Endothelial cell of umbilical vein (primary cell): ENCODE results near the gene EOGT. TPM values are rescaled to one million over a fixed set of nuclear protein-coding genes. Genes with fewer than 3 reads are reported as not detected.

ENCODE experiments used
- BruUV-seq: library from RNA; stranded (reverse); fragments of 400-500 nt; replicated peaks from 2 replicates; lab custom pipeline; 2021; lab: Mats Ljungman, UMichigan
- CTCF ChIA-PET: fragments of 300-600, 350-600 bp; sonication (Branson Sonifier 250); formaldehyde crosslinking; loops from one replicate; lab custom pipeline; 2021; ENCODE audit warnings: antibody characterized with exemption, inconsistent platforms; lab: Charles Lee
- POLR2A ChIA-PET: fragments of 300-600, 350-600 bp; sonication (Branson Sonifier 250); formaldehyde crosslinking; loops from one replicate; lab custom pipeline; 2021; ENCODE audit warnings: antibody characterized with exemption, inconsistent platforms; lab: Charles Lee
- DNase-seq: peaks from one replicate; pipeline ENCODE4 v3.0.0-alpha.2; 2011; ENCODE audit warnings: low read depth, low spot score
- FAIRE-seq: peaks from 2 replicates; lab custom pipeline; 2011; peaks lifted over from hg19 to GRCh38; lab: Jason Lieb, UNC
- H2AFZ ChIP-seq: 2 replicates; pipeline ENCODE4 v1.6.0; 2012; ENCODE audit warnings: low read depth, low read length, control low read depth, inconsistent platforms
- H3K27ac ChIP-seq: 2 replicates; pipeline ENCODE4 v1.5.1; 2011; ENCODE audit warnings: low read depth, mild to moderate bottlenecking, control low read depth, low read length, moderate library complexity; ENCODE audit not compliant: insufficient read depth
- H3K27me3 ChIP-seq, 2 experiments: 2 replicates each; pipeline versions ENCODE4 v1.6.0 to v1.6.1; 2011; ENCODE audit warnings: low read length in 2 of 2, mixed read lengths in 1 of 2; ENCODE audit not compliant: control insufficient read depth in 2 of 2, insufficient read depth in 2 of 2
- H3K36me3 ChIP-seq, 2 experiments: 2 replicates in 1 of 2; 3 replicates in 1 of 2; pipeline ENCODE4 v1.5.1; 2011; ENCODE audit warnings: low read length in 2 of 2, mild to moderate bottlenecking in 1 of 2, moderate library complexity in 1 of 2; ENCODE audit not compliant: control insufficient read depth in 2 of 2, insufficient read depth in 2 of 2; ENCODE audit errors: extremely low read depth in 1 of 2
- H3K4me1 ChIP-seq: 3 replicates; pipeline ENCODE4 v1.5.1; 2011; ENCODE audit warnings: mild to moderate bottlenecking, low read length; ENCODE audit not compliant: control insufficient read depth, insufficient read depth; ENCODE audit errors: extremely low read depth
- H3K4me2 ChIP-seq: 2 replicates; pipeline ENCODE4 v1.6.1; 2011; ENCODE audit warnings: low read length, control low read depth, mixed read lengths; ENCODE audit not compliant: insufficient read depth
- H3K4me3 ChIP-seq, 3 experiments: fragments of 200-600 bp in 1 of 3; sonication (generic), shearing (Covaris generic) in 1 of 3; replicated peaks in 1 of 3; 2 replicates each; pipeline ENCODE4 v1.5.1; 2011 to 2016; ENCODE audit warnings: control low read depth in 3 of 3, low read length in 3 of 3, mild to moderate bottlenecking in 2 of 3, inconsistent platforms in 1 of 3, low read depth in 1 of 3, moderate library complexity in 1 of 3; ENCODE audit not compliant: insufficient read depth in 1 of 3
- H3K79me2 ChIP-seq: 2 replicates; pipeline ENCODE4 v1.6.0; 2012; ENCODE audit warnings: low read length, inconsistent platforms; ENCODE audit not compliant: control insufficient read depth, insufficient read depth
- H3K9ac ChIP-seq: replicated peaks from 2 replicates; pipeline ENCODE3; 2011; ENCODE audit warnings: low read length, control low read depth; ENCODE audit not compliant: insufficient read depth; ENCODE audit errors: extremely low read depth
- H3K9me1 ChIP-seq: replicated peaks from 3 replicates; pipeline ENCODE4 v1.6.0; 2011; ENCODE audit warnings: mild to moderate bottlenecking, low read length; ENCODE audit not compliant: control insufficient read depth, insufficient read depth; ENCODE audit errors: extremely low read depth
- H3K9me3 ChIP-seq: replicated peaks from 2 replicates; pipeline ENCODE4 v1.5.1; 2012; ENCODE audit warnings: low read length, inconsistent platforms; ENCODE audit not compliant: control insufficient read depth, insufficient read depth
- H4K20me1 ChIP-seq: replicated peaks from 2 replicates; pipeline ENCODE3; 2011; ENCODE audit warnings: mild to moderate bottlenecking, low read length; ENCODE audit not compliant: control insufficient read depth, insufficient read depth; ENCODE audit errors: extremely low read depth
- CTCF ChIP-seq, 2 donors: IDR thresholded peaks; 1 replicate in 1 of 2; 2 replicates in 1 of 2; pipeline ENCODE4 v1.5.1; 2011; ENCODE audit warnings: low read length in 2 of 2, mild to moderate bottlenecking in 2 of 2, moderate library complexity in 2 of 2, control low read depth in 1 of 2, inconsistent platforms in 1 of 2, low read depth in 1 of 2; ENCODE audit not compliant: insufficient read depth in 1 of 2; ENCODE audit errors: extremely low read depth in 1 of 2
- EZH2 ChIP-seq: IDR thresholded peaks from 2 replicates; pipeline ENCODE4 v1.6.1; 2012; ENCODE audit warnings: borderline replicate concordance, low read depth, mild to moderate bottlenecking, moderate library complexity, low read length, inconsistent platforms; ENCODE audit not compliant: severe bottlenecking
- FOS ChIP-seq: IDR thresholded peaks from 2 replicates; pipeline ENCODE4 v1.6.1; 2011; ENCODE audit warnings: mild to moderate bottlenecking, low read length, moderate library complexity, borderline replicate concordance; ENCODE audit not compliant: insufficient read depth
- GATA2 ChIP-seq: IDR thresholded peaks from 2 replicates; pipeline ENCODE4 v1.7.0; 2011; ENCODE audit warnings: low read depth, mild to moderate bottlenecking, moderate library complexity, mixed read lengths, low read length; ENCODE audit not compliant: insufficient read length, insufficient read depth
- JUN ChIP-seq: IDR thresholded peaks from 2 replicates; pipeline ENCODE4 v1.6.1; 2011; ENCODE audit warnings: borderline replicate concordance, low read depth; ENCODE audit not compliant: insufficient read length, insufficient read depth
- MAX ChIP-seq: IDR thresholded peaks from 2 replicates; pipeline ENCODE4 v1.6.1; 2011; ENCODE audit not compliant: insufficient read depth, insufficient read length
- MYC ChIP-seq: IDR thresholded peaks from one replicate; pipeline ENCODE4 v1.6.1; 2011; ENCODE audit warnings: mild to moderate bottlenecking, low read depth, low read length
- POLR2A ChIP-seq: IDR thresholded peaks from 2 replicates; pipeline ENCODE4 v1.6.1; 2012; ENCODE audit warnings: low read depth, mild to moderate bottlenecking, control low read depth, low read length
- POLR2AphosphoS5 ChIP-seq: IDR thresholded peaks from 2 replicates; pipeline ENCODE4 v1.6.1; 2012; ENCODE audit warnings: low read depth, mild to moderate bottlenecking, control low read depth, low read length, moderate library complexity; ENCODE audit not compliant: insufficient read depth
- dilution Hi-C: fragments of 300-500 bp; cut with MboI; formaldehyde crosslinking; loops from one replicate; pipeline ENCODE4 v1.15.0; 2019; ENCODE audit warnings: low sequenced_read_pairs; ENCODE audit not compliant: extremely low pct_ligation_motif_present
- intact Hi-C: fragments of 100-400 bp; cut with micrococcal nuclease; formaldehyde crosslinking; loops from one replicate; pipeline ENCODE4 v1.10.0; 2022
- polyA plus RNA-seq, 4 experiments: library from polyadenylated mRNA; depleted of rRNA in 3 of 4; stranded (reverse) in 3 of 4; unstranded in 1 of 4; fragments of >200 nt; gene quantifications; 2 replicates each; pipeline versions ENCODE4 v1.2.1 to v1.2.3, GENCODE V29; 2011 to 2012; ENCODE audit warnings: missing spikeins in 1 of 4
- total RNA-seq: library from RNA; stranded (reverse); gene quantifications from 2 replicates; pipeline ENCODE4 v1.2.3, GENCODE V29; 2021

Gene EOGT
- total and polyA plus RNA-seq, 2 donors (not counting 3 experiments of a cell fraction or from before 2014, with no cell fraction given), result 35.6 to 99.4 TPM

- Histone ChIP-seq H3K4me1 (no peaks in the 10 kb centered on the region), H3K27ac (no peak overlapping the region), H3K4me2 (no peak overlapping the region), H3K9me1 (no peaks in the 10 kb centered on the region), H2AFZ (no peak overlapping the region), H3K9me3 (no peaks in the 10 kb centered on the region), H4K20me1 (no peaks in the 10 kb centered on the region), H3K4me3 (no peak overlapping the region), H3K36me3 (no peaks in the 10 kb centered on the region), H3K79me2 (no peaks in the 10 kb centered on the region), H3K27me3 (peaks cover 8 to 28% of the 10 kb centered on the region in 2 experiments), H3K9ac (no peak overlapping the region)
- FAIRE-seq, result no peak
- intact Hi-C loops (no loop called here), dilution Hi-C loops (no loop called here)
- no peak for DNase-seq
- TF ChIP-seq EZH2 (no peak), CTCF (IDR thresholded peaks at IDR 0.05; ENCODE audit: extremely low read depth in 1 of 2, insufficient read depth in 1 of 2, low read depth in 1 of 2, low read length in 2 of 2) (no peak), POLR2A (no peak), MAX (no peak), FOS (no peak), JUN (no peak), POLR2AphosphoS5 (no peak), MYC (no peak), GATA2 (no peak)
- CTCF ChIA-PET, result no interaction called here
- POLR2A ChIA-PET, result no interaction called here
- no TSS peak for BruUV-seq
Observed at GRCh38 chr3:68957895-68958294, 55.6 kb downstream of the EOGT start.
